ENCODE measurements around the gene FBXO9.

GRCh38 chr6:53055873-53056272, 9.3 kb upstream of the FBXO9 start:
- TF ChIP-seq CTCF (IDR thresholded peaks at IDR 0.05) = no peak
- TF ChIP-seq POLR2A (IDR thresholded peaks at IDR 0.05) = no peak
